Smooth muscle cell of the brain vasculature (primary cell): Measurements from ENCODE around the gene WDR47.

Source experiments
- DNase-seq: peaks from one replicate; pipeline ENCODE4 v3.0.0-alpha.2; 2012; ENCODE audit warnings: low read depth, low spot score

Gene WDR47

DNA sequence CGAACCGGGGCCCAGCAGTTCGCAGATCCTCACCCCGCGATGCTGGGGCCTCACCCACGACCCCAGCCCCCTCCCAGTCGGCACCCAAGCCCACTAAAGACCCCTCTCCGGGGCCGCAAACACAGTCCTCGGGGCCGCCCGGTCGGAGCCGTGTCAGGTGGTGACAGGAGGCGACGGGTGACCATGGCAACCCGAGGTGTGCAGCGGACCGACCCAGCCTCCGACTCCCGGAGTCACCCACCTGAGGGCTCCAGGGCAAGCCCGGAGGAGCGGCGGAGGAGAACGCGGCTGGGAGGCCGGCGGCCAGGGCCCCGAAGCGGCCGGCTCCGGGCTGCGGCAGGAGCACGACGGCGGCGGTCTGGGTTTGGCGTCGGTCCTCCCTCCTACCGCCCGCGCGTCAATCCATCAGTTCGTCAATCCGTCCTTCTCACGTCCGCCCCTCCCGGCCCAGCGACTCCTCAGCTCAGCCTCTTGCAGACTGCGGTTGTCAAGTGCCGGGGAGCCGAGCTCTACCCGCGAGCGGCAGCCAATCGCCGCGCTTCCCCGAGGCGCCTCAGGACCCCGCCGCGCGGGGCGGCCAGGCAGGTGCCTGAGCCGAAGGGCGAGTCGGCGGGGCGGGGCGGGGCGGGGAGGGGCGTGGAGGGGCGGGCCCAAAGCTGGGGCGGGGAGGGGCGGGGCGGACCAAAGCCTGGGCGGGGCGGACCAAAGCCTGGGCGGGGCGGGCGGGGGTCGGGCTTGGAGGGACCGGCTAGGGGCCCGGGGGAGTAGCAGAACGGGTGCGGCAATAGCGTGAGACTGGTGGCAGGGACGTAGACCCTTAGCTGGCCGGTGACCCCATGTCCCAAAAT, at the start of gene WDR47:
Gene WDR47, minus strand, starts transcription at position 482 of the 848 bp plus-strand sequence. CDS start 18,590 bp downstream, outside the sequence.
- peak; percentile 91 for DNase-seq

DNA sequence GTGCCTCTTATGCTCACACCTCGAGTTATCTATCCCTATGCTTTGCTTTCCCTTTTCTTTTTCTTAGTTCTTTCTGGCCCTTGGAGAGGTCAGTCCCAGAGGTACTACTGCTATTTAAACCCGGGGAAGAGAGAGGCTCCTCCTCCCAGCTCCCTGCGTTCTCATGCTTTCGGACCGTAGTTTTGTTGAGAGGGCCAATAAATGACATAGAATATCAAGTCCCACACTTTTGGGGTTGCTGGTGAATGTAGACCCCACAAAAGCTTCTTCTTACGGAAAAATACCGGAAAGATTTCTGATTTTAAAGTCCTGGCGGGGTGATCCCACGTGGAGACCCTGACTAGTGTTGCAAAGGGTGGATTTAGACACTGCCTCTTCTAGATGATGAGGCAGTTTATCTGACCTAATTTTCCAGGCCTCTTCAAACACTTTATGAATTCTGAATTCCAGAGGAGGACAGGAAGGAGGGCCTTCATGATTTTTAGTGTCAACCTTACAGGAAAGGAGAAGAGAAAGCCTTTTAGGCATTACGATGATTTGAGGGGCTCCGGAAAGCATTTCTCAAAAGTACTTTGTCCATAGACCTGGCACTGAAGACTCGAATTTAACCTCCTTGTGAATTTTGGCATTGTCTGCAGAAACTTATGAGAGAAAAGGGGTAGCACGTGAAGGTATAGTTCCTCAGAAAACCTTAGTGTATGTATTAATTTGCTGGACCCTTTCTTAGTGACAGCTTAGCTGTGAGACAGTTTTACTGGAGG, 49.4 kb upstream of the WDR47 start:
- no peak for DNase-seq

- DNase-seq: peak; percentile 81
Measured at GRCh38 chr1:109090196-109091077, 48.5 kb upstream of the WDR47 start, which contains the start of gene TMEM167B. Gene TMEM167B, plus strand, starts transcription at chr1:109090764. Its CDS starts 109 bp downstream, at chr1:109090873.

GRCh38 chr1:109089242-109090015, 47.5 kb upstream of the WDR47 start:
- no peak for DNase-seq

DNA sequence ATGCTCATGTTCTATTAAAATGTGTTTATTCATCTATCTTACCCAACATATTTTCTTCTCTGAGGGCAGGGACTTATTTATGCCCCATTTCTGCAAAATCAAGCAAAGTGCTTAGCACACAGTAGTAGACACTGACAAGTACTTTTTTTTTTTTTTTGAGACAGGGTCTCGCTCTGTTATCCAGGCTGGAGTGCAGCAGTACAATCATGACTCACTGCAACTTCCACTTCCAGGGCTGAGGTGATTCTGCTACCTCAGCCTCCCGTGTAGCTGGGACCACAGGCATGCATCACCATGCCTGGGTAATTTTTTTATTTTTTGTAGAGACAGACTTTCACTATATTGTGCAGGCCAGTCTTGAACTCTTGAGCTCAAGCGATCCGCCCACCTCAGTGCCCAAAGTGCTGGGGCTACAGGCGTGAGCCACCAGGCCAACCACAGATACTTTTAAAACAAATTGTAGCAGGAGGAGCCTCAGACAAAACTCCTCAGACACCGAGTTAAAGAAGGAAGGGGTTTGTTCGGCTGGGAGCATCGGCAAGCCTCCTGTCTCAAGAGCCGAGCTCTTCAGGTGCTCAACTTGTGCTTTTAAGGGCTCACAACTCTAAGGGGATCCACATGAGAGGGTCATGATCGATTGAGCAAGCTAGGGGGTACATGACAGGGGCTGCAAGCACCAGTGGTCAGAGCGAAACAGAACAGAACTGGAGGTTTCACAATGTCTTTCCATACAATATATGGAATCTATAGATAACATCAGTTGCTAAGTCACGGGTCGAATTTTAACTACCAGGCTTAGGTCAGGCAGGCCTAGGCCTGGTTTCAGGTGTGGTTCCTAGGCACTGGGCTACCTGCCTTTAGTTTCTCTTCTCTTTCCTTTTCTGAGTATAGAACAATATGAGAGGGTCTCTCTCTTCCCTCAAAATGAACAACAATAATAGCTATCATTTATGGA, 42.9 kb upstream of the WDR47 start:
- no peak for DNase-seq

- DNase-seq: no peak
Measured at GRCh38 chr1:109083923-109084322, 42.0 kb upstream of the WDR47 start.

DNA sequence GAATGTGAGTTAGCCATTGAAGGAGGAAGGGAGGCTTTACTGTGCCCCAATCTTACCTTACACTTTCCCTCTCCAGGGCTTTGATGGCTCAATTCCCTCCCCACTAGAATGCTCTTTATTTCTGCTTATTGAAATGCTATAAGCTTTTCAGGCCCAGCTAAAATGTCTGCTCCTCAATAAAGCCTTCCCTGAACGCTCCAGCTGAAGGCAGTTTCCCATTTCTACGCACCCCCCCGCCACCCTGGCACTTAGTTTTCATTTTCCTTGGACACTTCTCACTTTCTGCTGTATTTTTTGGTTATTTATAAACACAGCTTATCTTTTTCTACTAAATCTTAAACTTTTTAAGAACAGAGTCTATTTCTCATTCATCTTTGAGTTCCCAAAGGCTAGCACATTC, 41.6 kb upstream of the WDR47 start:
- DNase-seq: no peak

- no peak for DNase-seq
Measured at GRCh38 chr1:109080441-109081082, 38.7 kb upstream of the WDR47 start.

GRCh38 chr1:109079240-109079622, 37.3 kb upstream of the WDR47 start:
- DNase-seq: no peak

DNA sequence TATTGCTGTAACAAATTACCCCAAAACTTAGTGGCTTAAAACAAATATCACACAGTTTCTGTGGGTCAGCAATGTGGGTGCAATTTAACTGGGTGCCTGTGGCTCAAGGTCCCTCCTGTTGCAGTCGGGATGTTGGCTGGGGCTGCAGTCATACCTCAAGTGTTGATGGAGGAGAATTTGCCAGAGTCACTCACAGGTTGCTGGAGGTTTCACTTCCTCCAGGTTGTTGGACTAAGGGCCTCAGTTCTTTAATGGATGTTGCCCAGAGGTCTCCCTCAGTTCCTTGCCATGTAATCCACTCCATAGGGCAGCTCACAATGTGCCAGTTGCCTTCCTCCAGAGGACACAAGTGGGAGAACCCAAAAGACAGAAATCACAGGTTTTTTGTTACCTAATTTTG, 36.4 kb upstream of the WDR47 start:
- DNase-seq: no peak

GRCh38 chr1:109075531-109076490, 33.9 kb upstream of the WDR47 start, which contains the start of gene TAF13:
Gene TAF13, minus strand, starts transcription at chr1:109076003. Its CDS starts 56 bp downstream, at chr1:109075947.
- DNase-seq: peak; percentile 91

GRCh38 chr1:109069294-109069693, 27.4 kb upstream of the WDR47 start:
- no peak for DNase-seq

DNA sequence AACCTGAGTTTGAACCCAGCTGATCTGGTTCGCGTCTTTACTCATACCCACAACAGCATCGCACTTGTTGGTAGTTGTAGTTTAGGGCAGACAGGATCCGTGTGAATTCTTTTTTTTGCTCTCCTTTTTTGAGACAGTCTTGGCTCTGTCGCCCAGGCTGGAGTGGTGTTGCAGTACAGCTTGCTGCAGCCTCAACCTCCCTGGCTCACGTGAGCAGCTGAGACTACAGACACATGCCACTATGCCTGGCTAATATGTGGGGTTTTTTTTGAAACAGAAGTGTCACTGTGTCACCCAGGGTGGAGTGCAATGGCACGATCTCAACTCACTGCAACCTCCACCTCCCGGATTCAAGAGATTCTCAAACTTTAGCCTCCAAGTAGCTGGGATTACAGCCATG, 26.0 kb upstream of the WDR47 start:
- DNase-seq: no peak

DNA sequence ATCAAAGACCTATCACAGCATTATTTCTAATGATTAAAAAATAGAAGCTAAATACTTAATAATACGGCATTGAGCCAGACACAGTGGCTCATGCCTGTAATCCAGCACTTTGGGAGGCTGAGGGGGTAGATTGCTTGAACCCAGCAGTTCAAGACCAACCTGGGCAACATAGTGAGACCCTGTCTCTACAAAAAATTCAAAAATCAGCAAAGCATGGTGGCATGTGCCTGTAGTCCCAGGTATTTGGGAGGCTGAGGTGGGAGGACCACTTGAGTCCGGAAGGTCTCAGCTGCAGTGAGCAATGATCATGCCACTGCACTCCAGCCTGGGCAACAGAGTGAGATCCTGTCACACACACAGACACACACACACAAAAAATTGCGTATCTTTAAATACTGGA, 23.2 kb upstream of the WDR47 start:
- no peak for DNase-seq

DNA sequence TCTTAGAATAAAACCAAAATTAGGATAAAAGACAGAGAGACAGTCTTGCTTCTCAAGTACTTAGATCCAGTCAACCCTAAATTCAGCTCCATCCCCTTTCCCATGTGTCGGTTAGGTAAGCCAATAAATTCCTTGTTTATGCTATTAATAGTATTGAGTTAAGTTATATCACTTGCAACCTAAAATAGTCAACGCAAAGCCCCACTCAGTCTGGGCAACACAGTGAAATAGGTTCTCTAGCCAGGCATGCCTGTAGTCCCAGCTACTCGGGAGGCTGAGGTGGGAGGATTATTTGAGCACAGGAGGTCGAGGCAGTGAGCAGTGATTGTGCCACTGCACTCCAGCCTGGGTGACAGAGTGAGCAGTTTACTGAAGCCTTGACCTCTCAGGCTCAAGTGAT, 19.3 kb upstream of the WDR47 start:
- DNase-seq: no peak

DNA sequence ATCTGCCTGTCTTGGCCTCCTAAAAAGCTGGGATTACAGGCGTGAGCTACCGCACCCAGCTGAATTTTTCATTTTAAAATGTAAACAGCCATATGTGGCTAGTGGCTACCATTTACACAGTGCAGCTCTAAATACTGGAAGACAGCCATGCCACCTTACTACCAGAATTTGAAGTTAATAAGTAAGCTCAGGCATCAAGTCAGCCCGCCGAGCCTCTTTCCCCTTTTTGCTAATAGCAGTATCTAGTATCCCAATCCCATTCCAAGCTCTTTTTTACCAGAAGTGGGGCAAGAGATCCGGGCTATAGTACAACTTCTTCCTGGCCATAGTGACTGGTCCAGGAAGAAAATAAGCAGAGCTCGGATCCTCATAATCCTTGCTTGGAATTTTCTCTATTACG, 18.8 kb upstream of the WDR47 start:
- DNase-seq: no peak

GRCh38 chr1:109059026-109059425, 17.1 kb upstream of the WDR47 start:
- no peak for DNase-seq

DNA sequence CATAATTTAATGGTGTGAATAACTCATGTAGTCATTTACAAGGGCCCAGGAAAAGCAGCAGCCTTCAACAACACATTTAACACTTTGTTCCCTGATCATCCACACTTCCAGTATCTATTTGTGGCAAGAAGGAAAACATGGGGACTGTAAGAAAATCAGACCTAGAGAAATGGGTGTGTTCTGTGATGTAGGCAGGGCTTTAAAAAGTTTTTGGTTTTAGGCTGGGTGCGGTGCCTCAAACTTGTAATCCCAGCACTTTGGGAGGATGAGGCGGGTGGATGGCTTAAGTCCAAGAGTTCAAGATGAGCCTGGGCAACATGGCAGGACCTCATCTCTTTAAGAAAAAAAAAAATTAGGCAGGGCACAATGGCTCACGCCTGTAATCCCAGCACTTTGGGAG, 14.2 kb upstream of the WDR47 start:
- no peak for DNase-seq
